ENCODE results near the gene RNF40.
A peak's percentile ranks its signal among the peaks of the same experiment; 100 is the strongest.

Gene RNF40

GRCh38 chr16:30797670-30798309, 35.7 kb downstream of the RNF40 start:
- no peak for DNase-seq
- Histone ChIP-seq H2AFZ (ENCODE audit: low read length) (no peak overlapping the region), H3K27me3 (replicated peaks; ENCODE audit: insufficient read depth, low read length) (no peaks in the 10 kb centered on the region)

GRCh38 chr16:30802936-30803335, 40.8 kb downstream of the RNF40 start:
- H3K9me3 ChIP-seq (replicated peaks; ENCODE audit: insufficient read depth, low read length) = no peaks in the 10 kb centered on the region
- H3K79me2 ChIP-seq (ENCODE audit: low read length) = no peaks in the 10 kb centered on the region
- peak overlapping the region; percentile 79 for H2AFZ ChIP-seq (ENCODE audit: low read length)
- no peaks in the 10 kb centered on the region for H3K27me3 ChIP-seq (replicated peaks; ENCODE audit: insufficient read depth, low read length)
- H3K27ac ChIP-seq (ENCODE audit: low read length) = peak overlapping the region; percentile 84
- peaks cover 18% of the 10 kb centered on the region for H3K4me1 ChIP-seq (ENCODE audit: low read length)
- H3K4me2 ChIP-seq (ENCODE audit: low read depth, low read length) = peak overlapping the region; percentile 58
- peak; percentile 66 for DNase-seq
- peak overlapping the region; percentile 12; the same call in 1 of the 2 replicates for H3K9ac ChIP-seq (ENCODE audit: low read length)
- peaks cover 30% of the 10 kb centered on the region for H3F3A ChIP-seq (ENCODE audit: insufficient read depth, low read length)
- H4K20me1 ChIP-seq (ENCODE audit: insufficient read depth, low read length) = no peaks in the 10 kb centered on the region
- TF ChIP-seq EZH2phosphoT487 (IDR thresholded peaks at IDR 0.05; ENCODE audit: low read length) (no peak), EZH2 (optimal IDR thresholded peaks at IDR 0.05; ENCODE audit: low read depth, low read length) (no peak), CTCF (IDR thresholded peaks at IDR 0.05; ENCODE audit: low read length) (no peak)
- H3K4me3 ChIP-seq (ENCODE audit: low read length) = no peak overlapping the region
- H3K36me3 ChIP-seq (replicated peaks; ENCODE audit: insufficient read depth, low read length) = no peaks in the 10 kb centered on the region
- H3K9me2 ChIP-seq (replicated peaks; ENCODE audit: insufficient read depth, low read length) = no peaks in the 10 kb centered on the region

More at GRCh38 chr16:30797670-30798309, 35.7 kb downstream of the RNF40 start:
- no peaks in the 10 kb centered on the region for H3K9me3 ChIP-seq (replicated peaks; ENCODE audit: insufficient read depth, low read length)
- peaks cover 6% of the 10 kb centered on the region for H3K4me1 ChIP-seq (ENCODE audit: low read length)
- no peaks in the 10 kb centered on the region for H3K79me2 ChIP-seq (ENCODE audit: low read length)
- peaks cover 7% of the 10 kb centered on the region for H3F3A ChIP-seq (ENCODE audit: insufficient read depth, low read length)
- no peak for TF ChIP-seq EZH2 (optimal IDR thresholded peaks at IDR 0.05; ENCODE audit: low read depth, low read length)
- TF ChIP-seq CTCF (IDR thresholded peaks at IDR 0.05; ENCODE audit: low read length) = peak; percentile 25
- no peak overlapping the region for H3K9ac ChIP-seq (ENCODE audit: low read length)
- no peak overlapping the region for H3K4me2 ChIP-seq (ENCODE audit: low read depth, low read length)
- no peaks in the 10 kb centered on the region for H3K36me3 ChIP-seq (replicated peaks; ENCODE audit: insufficient read depth, low read length)
- no peak overlapping the region for H3K27ac ChIP-seq (ENCODE audit: low read length)
- no peaks in the 10 kb centered on the region for H4K20me1 ChIP-seq (ENCODE audit: insufficient read depth, low read length)
- no peaks in the 10 kb centered on the region for H3K9me2 ChIP-seq (replicated peaks; ENCODE audit: insufficient read depth, low read length)
- no peak overlapping the region for H3K4me3 ChIP-seq (ENCODE audit: low read length)

GRCh38 chr16:30805056-30805369, 42.9 kb downstream of the RNF40 start:
- H3K9ac ChIP-seq (ENCODE audit: low read length) = peak overlapping the region; percentile 90
- no peaks in the 10 kb centered on the region for H3K79me2 ChIP-seq (ENCODE audit: low read length)
- no peak for DNase-seq
- H3K4me3 ChIP-seq (ENCODE audit: low read length) = peak overlapping the region; percentile 94
- H3K27me3 ChIP-seq (replicated peaks; ENCODE audit: insufficient read depth, low read length) = no peaks in the 10 kb centered on the region
- H3K27ac ChIP-seq (ENCODE audit: low read length) = peak overlapping the region; percentile 54; the same call in 1 of the 2 replicates
- no peak for TF ChIP-seq CTCF (IDR thresholded peaks at IDR 0.05; ENCODE audit: low read length)
- no peak for TF ChIP-seq EZH2phosphoT487 (IDR thresholded peaks at IDR 0.05; ENCODE audit: low read length)
- no peak for TF ChIP-seq EZH2 (optimal IDR thresholded peaks at IDR 0.05; ENCODE audit: low read depth, low read length)
- H3K36me3 ChIP-seq (replicated peaks; ENCODE audit: insufficient read depth, low read length) = no peaks in the 10 kb centered on the region
- H3F3A ChIP-seq (ENCODE audit: insufficient read depth, low read length) = peaks cover 28% of the 10 kb centered on the region
- no peaks in the 10 kb centered on the region for H3K9me3 ChIP-seq (replicated peaks; ENCODE audit: insufficient read depth, low read length)
- H2AFZ ChIP-seq (ENCODE audit: low read length) = peak overlapping the region; percentile 92
- H3K4me2 ChIP-seq (ENCODE audit: low read depth, low read length) = peak overlapping the region; percentile 68
- no peaks in the 10 kb centered on the region for H3K9me2 ChIP-seq (replicated peaks; ENCODE audit: insufficient read depth, low read length)
- H3K4me1 ChIP-seq (ENCODE audit: low read length) = peaks cover 18% of the 10 kb centered on the region
- no peaks in the 10 kb centered on the region for H4K20me1 ChIP-seq (ENCODE audit: insufficient read depth, low read length)

Measured in MM.1S (cell line).